Neural cell (in vitro differentiated cells): Measurements from ENCODE around the gene DPPA2. TPM values are rescaled to one million over a fixed set of nuclear protein-coding genes. Genes with fewer than 3 reads are reported as not detected.

Experiments
- H2AFZ ChIP-seq: fragments of 200-600, 300-800 bp; sonication (generic), shearing (Covaris generic); 2 replicates; pipeline ENCODE4 v1.6.0; 2014; ENCODE audit warnings: low read depth, mild to moderate bottlenecking, antibody characterized with exemption, low read length, moderate library complexity
- H3F3A ChIP-seq: fragments of 200-600 bp; shearing (Covaris generic); 2 replicates; pipeline ENCODE4 v1.6.1; 2016; ENCODE audit warnings: mild to moderate bottlenecking, moderate library complexity, mixed read lengths, antibody characterized with exemption, low read length; ENCODE audit not compliant: insufficient read depth, poor library complexity, severe bottlenecking
- H3K27ac ChIP-seq: fragments of 200-600, 300-800 bp; sonication (generic), shearing (Covaris generic); 2 replicates; pipeline ENCODE4 v1.5.1; 2014; ENCODE audit warnings: mild to moderate bottlenecking, low read length, moderate library complexity
- H3K27me3 ChIP-seq: fragments of 300-800, 200-600 bp; sonication (generic), shearing (Covaris generic); 2 replicates; pipeline ENCODE4 v1.6.0; 2014; ENCODE audit warnings: mild to moderate bottlenecking, low read depth, low read length, moderate library complexity; ENCODE audit not compliant: insufficient read depth
- H3K36me3 ChIP-seq: fragments of 300-800, 200-600 bp; sonication (generic), shearing (Covaris generic); 2 replicates; pipeline ENCODE4 v1.5.1; 2014; ENCODE audit warnings: mild to moderate bottlenecking, antibody characterized with exemption, low read length, moderate library complexity; ENCODE audit not compliant: insufficient read depth
- H3K4me2 ChIP-seq: fragments of 300-800, 200-600 bp; sonication (generic), shearing (Covaris generic); 2 replicates; pipeline ENCODE4 v1.6.0; 2014; ENCODE audit warnings: mild to moderate bottlenecking, low read length
- H3K4me3 ChIP-seq: fragments of 300-800, 200-600 bp; sonication (generic), shearing (Covaris generic); 2 replicates; pipeline ENCODE4 v1.5.1; 2014; ENCODE audit warnings: mild to moderate bottlenecking, low read length, moderate library complexity
- H3K79me2 ChIP-seq: fragments of 200-600 bp; shearing (Covaris generic); replicated peaks from 2 replicates; pipeline ENCODE4 v1.6.0; 2014; ENCODE audit warnings: mild to moderate bottlenecking, low read length, moderate library complexity; ENCODE audit not compliant: insufficient read depth
- H3K9ac ChIP-seq: fragments of 300-800, 200-600 bp; sonication (generic), shearing (Covaris generic); 2 replicates; pipeline ENCODE4 v1.6.1; 2016; ENCODE audit warnings: mild to moderate bottlenecking, low read length, mixed read lengths
- H3K9me2 ChIP-seq: fragments of 200-600 bp; shearing (Covaris generic); 2 replicates; pipeline ENCODE4 v1.6.1; 2016; ENCODE audit warnings: mild to moderate bottlenecking, low read length, mixed read lengths; ENCODE audit not compliant: insufficient read depth
- H3K9me3 ChIP-seq: fragments of 200-600, 300-800 bp; sonication (generic), shearing (Covaris generic); 2 replicates; pipeline ENCODE4 v1.6.1; 2016; ENCODE audit warnings: mild to moderate bottlenecking, mixed run types, low read length, moderate library complexity, mixed read lengths
- H4K20me1 ChIP-seq: fragments of 200-600 bp; shearing (Covaris generic); 2 replicates; pipeline ENCODE4 v1.6.1; 2016; ENCODE audit warnings: mild to moderate bottlenecking, mixed run types; ENCODE audit not compliant: insufficient read depth
- CTCF ChIP-seq: fragments of 450-650 bp; IDR thresholded peaks from 2 replicates; pipeline ENCODE4 v1.5.1; 2014; ENCODE audit warnings: antibody characterized with exemption, mild to moderate bottlenecking, moderate library complexity; ENCODE audit not compliant: poor library complexity, severe bottlenecking
- EP300 ChIP-seq: fragments of 450-650 bp; conservative IDR thresholded peaks from 2 replicates; pipeline ENCODE4 v1.6.1; 2014; ENCODE audit warnings: antibody characterized with exemption, mild to moderate bottlenecking, moderate library complexity; ENCODE audit not compliant: poor library complexity, severe bottlenecking
- EZH2 ChIP-seq: fragments of 200-600, 300-800 bp; shearing (Covaris generic), sonication (generic); IDR thresholded peaks from 2 replicates; pipeline ENCODE4 v1.6.1; 2014; ENCODE audit warnings: antibody characterized with exemption, low read length, borderline replicate concordance, mild to moderate bottlenecking; ENCODE audit not compliant: insufficient read depth, poor library complexity, severe bottlenecking
- MXI1 ChIP-seq: fragments of 450-650 bp; conservative IDR thresholded peaks from 2 replicates; pipeline ENCODE4 v1.6.1; 2014; ENCODE audit warnings: antibody characterized with exemption, mild to moderate bottlenecking; ENCODE audit not compliant: poor library complexity, severe bottlenecking
- POLR2AphosphoS5 ChIP-seq: IDR thresholded peaks from 2 replicates; pipeline ENCODE4 v1.6.1; 2012
- RAD21 ChIP-seq: fragments of 450-650 bp; conservative IDR thresholded peaks from 2 replicates; pipeline ENCODE4 v1.6.1; 2014; ENCODE audit warnings: antibody characterized with exemption, mild to moderate bottlenecking, moderate library complexity
- REST ChIP-seq: IDR thresholded peaks from 2 replicates; pipeline ENCODE4 v1.6.1; 2012; ENCODE audit warnings: borderline replicate concordance
- SMC3 ChIP-seq: fragments of 450-650 bp; conservative IDR thresholded peaks from 2 replicates; pipeline ENCODE4 v1.6.1; 2014; ENCODE audit warnings: antibody characterized with exemption, mild to moderate bottlenecking, moderate library complexity; ENCODE audit not compliant: poor library complexity
- TAF1 ChIP-seq: IDR thresholded peaks from 2 replicates; pipeline ENCODE4 v1.6.1; 2012; ENCODE audit warnings: low read depth
- polyA plus RNA-seq: library from polyadenylated mRNA; depleted of rRNA; stranded (reverse); fragments of >200 nt; gene quantifications from 2 replicates; pipeline ENCODE4 v1.2.3, GENCODE V29; 2014

DPPA2 gene
- polyA plus RNA-seq, 1 donor from 2014 or later, result not detected

- H3K9me2 ChIP-seq, result no peaks in the 10 kb centered on the region
- H3K9me3 ChIP-seq, result no peaks in the 10 kb centered on the region
- peaks cover 10% of the 10 kb centered on the region for H3K79me2 ChIP-seq
- no peak overlapping the region for H2AFZ ChIP-seq
- no peaks in the 10 kb centered on the region for H3K27me3 ChIP-seq
- H3K36me3 ChIP-seq, result no peaks in the 10 kb centered on the region
- no peak overlapping the region for H3K27ac ChIP-seq
- H4K20me1 ChIP-seq, result no peaks in the 10 kb centered on the region
- peak overlapping the region; percentile 19 for H3K4me3 ChIP-seq
- H3F3A ChIP-seq, result no peaks in the 10 kb centered on the region
- H3K4me2 ChIP-seq, result no peak overlapping the region
- TF ChIP-seq TAF1 (no peak), EZH2 (no peak), POLR2AphosphoS5 (no peak), CTCF (no peak), RAD21 (no peak), SMC3 (no peak), EP300 (no peak), MXI1 (no peak), REST (no peak)
- H3K9ac ChIP-seq, result no peak overlapping the region
These were observed 20.1 kb upstream of the DPPA2 start for GRCh38 chr3:109336291-109336861.

GRCh38 chr3:109334572-109334971 lies 18.3 kb upstream of the DPPA2 start:
- H3F3A ChIP-seq, result no peaks in the 10 kb centered on the region
- peaks cover 10% of the 10 kb centered on the region for H3K79me2 ChIP-seq
- H3K27me3 ChIP-seq, result no peaks in the 10 kb centered on the region
- no peak overlapping the region for H3K9ac ChIP-seq
- no peaks in the 10 kb centered on the region for H4K20me1 ChIP-seq
- no peak overlapping the region for H3K4me2 ChIP-seq
- no peaks in the 10 kb centered on the region for H3K9me2 ChIP-seq
- H2AFZ ChIP-seq, result no peak overlapping the region
- no peak for TF ChIP-seq CTCF
- no peak for TF ChIP-seq MXI1
- TF ChIP-seq REST, result no peak
- no peak for TF ChIP-seq EZH2
- TF ChIP-seq SMC3, result no peak
- TF ChIP-seq POLR2AphosphoS5, result no peak
- TF ChIP-seq RAD21, result no peak
- no peak for TF ChIP-seq EP300
- TF ChIP-seq TAF1, result no peak
- no peaks in the 10 kb centered on the region for H3K9me3 ChIP-seq
- H3K27ac ChIP-seq, result no peak overlapping the region
- H3K36me3 ChIP-seq, result no peaks in the 10 kb centered on the region
- H3K4me3 ChIP-seq, result no peak overlapping the region
